GM12801 (cell line): Measurements from ENCODE around the gene LRBA.

Experiments
- TF ChIP-seq, protein P1 (sequence below): IDR thresholded peaks from one replicate; pipeline ENCODE4 v1.5.1; 2011; ENCODE audit warnings: control low read depth; ENCODE audit not compliant: insufficient read length; ENCODE audit errors: extremely low read depth

The LRBA gene

DNA sequence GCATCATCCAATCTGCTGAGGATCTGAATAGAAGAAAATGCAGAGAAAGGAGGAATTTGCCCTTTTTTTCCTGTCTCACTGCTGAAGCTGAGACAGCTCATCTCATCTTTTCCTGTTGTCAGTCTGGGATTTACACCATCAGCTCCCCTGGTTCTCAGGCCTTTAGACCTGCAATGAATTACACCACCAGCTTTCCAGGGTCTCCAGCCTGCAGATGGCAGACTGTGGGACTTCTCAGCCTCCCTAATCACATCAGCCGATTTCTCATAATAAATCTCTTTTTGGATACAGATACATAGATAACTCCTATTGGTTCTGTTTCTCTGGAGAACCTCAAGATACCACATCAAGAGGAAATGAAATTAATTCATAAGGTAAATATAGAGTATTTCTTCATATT, 567.7 kb downstream of the LRBA start:
- TF ChIP-seq, protein P1, sequence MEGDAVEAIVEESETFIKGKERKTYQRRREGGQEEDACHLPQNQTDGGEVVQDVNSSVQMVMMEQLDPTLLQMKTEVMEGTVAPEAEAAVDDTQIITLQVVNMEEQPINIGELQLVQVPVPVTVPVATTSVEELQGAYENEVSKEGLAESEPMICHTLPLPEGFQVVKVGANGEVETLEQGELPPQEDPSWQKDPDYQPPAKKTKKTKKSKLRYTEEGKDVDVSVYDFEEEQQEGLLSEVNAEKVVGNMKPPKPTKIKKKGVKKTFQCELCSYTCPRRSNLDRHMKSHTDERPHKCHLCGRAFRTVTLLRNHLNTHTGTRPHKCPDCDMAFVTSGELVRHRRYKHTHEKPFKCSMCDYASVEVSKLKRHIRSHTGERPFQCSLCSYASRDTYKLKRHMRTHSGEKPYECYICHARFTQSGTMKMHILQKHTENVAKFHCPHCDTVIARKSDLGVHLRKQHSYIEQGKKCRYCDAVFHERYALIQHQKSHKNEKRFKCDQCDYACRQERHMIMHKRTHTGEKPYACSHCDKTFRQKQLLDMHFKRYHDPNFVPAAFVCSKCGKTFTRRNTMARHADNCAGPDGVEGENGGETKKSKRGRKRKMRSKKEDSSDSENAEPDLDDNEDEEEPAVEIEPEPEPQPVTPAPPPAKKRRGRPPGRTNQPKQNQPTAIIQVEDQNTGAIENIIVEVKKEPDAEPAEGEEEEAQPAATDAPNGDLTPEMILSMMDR = no peak

DNA sequence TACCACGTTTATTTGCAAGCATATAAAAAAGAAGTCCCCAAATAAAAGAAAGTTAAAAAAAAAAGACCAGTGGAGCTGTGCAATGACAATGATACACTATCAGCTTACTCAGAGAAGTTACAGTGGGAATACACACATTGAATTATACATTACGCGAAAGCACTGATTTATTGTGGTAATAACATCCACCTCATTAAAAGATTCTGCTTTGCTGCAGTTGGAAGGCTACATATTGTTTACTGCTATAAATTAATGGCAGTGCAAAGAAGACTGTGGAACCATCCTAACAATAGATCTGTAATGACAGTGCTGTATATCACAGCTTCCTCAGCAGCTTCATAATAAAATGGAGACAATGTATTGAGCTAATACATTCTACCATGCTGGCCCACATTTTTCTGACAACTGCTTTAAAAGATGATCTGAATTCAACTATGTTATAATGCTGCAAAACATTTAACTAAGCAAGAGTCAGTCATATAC, 575.6 kb downstream of the LRBA start:
- TF ChIP-seq, protein P1 = no peak

DNA sequence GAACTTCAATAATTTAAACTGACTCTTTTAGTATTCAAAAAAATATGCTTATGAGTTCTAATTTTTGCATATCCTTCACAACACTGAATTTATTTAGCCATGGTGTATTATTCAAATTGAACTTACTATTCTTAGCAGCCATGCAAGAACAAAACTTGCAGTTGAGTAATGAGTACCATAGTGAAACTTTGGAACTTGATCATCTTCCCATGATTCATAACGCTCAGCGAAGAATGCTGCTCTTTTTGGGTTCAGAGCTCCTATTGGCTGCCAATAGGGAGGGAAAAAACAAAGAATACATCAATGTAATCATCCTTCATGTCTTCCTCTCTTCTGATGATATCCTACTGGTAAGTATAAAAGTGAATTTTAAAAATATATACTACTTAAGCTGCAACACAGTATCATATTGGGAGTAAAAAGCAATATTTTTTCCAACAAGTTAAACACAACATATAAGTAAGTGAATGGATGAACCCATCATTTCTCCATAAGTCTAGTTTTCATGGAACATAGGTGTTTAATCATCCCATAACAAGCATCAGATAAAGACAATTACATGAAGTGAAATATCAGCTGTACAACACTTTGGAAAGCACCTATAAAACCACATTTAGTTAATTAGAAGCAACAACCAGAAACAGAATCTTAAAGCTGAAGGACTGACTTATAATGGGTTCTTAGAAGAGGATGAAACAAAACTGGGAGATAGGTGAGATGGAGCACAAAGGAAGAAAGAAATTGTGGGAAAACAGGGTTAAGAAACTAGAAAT, 578.3 kb downstream of the LRBA start:
- TF ChIP-seq, protein P1 = no peak

DNA sequence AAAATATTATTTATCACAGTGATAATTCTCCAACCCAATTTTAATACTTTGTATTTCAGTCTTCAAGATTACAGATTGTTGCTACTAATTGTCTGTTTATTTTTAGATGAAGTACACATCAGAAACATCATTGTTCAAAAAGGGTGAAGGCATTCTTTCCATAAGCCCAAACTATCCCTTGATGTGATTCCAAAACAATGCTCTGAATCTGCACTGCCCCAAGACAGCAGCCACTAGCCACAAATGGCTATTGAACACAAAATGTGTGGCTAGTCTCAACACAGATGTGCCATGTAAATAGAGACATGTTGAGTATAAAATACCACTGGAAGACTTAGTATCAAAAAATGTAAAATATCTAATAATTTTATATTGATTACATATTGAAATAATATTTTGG, 583.9 kb downstream of the LRBA start:
- TF ChIP-seq, protein P1 = no peak

DNA sequence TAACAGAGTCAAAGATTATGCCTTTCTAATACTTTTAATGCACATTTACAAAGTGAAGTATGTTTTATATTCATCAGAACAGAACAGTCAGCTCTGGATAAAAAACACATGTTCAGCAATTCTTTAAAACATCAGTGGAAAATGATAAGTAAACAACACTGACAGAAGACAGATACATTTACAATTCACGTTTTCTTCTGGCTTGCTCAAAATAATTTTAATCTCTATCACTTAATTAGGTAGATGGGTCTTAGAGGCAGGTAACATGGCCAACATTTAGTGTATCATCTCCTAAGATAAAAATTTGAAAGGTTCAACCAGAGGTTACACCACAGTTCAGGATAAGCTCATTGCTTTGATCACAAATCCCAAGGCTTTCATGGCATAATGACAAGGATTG, 589.9 kb downstream of the LRBA start:
- TF ChIP-seq, protein P1 = no peak

DNA sequence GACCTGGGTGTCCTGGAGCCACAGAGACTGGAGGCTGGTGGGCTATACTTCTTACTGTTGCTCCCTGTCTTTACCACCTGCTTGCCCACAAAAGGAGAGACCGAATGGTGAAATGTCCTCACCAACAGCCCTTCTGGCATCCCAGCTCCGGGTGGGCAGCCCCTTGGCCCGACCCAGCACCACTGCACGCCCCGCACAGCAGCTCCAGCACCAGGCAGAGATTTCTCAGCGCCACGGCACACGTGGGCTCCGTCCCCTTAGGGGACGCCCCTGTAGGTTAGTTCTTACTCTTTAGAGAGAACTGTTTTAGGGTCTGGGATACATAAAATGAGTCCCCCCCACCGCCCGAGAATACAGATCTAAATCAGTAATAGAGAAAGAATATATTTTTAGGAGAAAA, 591.6 kb downstream of the LRBA start:
- TF ChIP-seq, protein P1 = no peak

DNA sequence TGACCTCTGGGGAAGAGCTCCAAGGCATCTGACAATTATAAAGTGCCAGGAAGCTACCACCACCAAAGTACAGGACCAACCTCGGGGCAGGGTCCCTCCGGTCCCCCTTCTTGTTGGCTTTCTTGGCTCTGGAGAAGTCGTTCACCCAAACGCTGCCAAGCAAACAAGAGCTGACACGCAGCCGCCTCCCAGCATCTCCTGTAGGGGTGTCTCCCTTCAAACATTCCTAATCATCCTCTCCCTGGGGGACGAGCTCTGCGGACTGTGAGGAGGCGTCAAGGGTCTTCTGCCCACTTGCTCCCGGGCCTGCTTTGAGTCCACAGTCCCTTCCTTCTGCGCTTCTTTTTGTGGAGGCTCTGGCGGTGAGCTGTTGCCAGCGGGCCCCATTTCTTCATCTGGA, 592.0 kb downstream of the LRBA start:
- TF ChIP-seq, protein P1 = no peak
